Pulmonary artery endothelial cell (primary cell): ENCODE measurements around the gene TADA1. TPM values are rescaled to one million over a fixed set of nuclear protein-coding genes. Genes with fewer than 3 reads are reported as not detected.
"Not testable (repeated sequence)": the region's sequence is repeated elsewhere in the genome, so short reads cannot be mapped to it uniquely, and the experiment has no call there.

Experiments used
- DNase-seq: peaks from one replicate; pipeline ENCODE4 v3.0.0-alpha.2; 2011; ENCODE audit warnings: low read depth, low spot score
- total RNA-seq: library from RNA; depleted of rRNA; stranded (reverse); fragments of >200 nt; gene quantifications from 2 replicates; pipeline ENCODE4 v1.2.3, GENCODE V29; 2014

Gene TADA1
- total RNA-seq, 1 donor from 2014 or later: 10.9 TPM

- no peak for DNase-seq
These were observed 19.7 kb upstream of the TADA1 start for GRCh38 chr1:166895766-166896165.

- DNase-seq: no peak
These were observed 13.7 kb upstream of the TADA1 start for GRCh38 chr1:166889776-166890175.

- no peak for DNase-seq
These were observed 12.5 kb upstream of the TADA1 start for GRCh38 chr1:166888373-166889111.

DNA sequence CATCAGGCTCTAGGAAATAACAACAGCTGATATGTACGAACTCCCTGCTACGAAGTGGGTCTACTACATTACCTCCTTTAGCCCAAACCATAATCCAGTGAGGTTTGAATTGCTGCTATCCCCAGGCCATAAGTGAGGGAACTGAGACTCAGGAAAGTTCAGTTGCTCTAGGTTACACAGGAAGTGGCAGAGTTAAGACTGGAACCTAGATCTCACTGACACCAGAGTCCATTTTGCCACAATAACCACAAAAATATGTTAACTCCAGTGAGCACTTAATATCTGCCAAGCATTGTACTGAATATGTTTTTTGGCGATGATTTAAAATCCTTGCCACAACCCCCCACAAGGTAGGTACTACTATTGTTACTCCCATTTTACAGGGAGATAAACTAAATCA, 8.9 kb upstream of the TADA1 start:
- DNase-seq: no peak

- no peak for DNase-seq
These were observed 8.1 kb upstream of the TADA1 start for GRCh38 chr1:166884040-166884642.

DNA sequence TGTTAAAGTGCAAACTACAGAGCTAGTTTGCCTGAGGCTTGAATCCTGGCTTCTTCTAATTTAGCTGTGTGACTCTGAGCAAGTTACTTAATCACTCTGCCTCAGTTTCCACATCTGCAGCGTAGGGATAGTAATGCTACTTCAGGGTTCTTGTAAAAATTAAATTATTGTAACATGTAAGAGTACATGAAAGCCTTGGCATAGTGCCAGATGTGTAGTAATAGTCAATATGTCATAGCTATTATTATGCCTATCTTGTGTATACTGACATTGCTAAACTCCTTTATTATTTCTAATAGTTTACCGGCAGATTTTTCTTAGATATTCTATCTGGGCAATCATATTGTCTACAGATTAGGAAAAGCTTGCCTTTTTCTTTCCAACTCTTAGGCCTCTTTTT, 6.8 kb upstream of the TADA1 start:
- no peak for DNase-seq

DNA sequence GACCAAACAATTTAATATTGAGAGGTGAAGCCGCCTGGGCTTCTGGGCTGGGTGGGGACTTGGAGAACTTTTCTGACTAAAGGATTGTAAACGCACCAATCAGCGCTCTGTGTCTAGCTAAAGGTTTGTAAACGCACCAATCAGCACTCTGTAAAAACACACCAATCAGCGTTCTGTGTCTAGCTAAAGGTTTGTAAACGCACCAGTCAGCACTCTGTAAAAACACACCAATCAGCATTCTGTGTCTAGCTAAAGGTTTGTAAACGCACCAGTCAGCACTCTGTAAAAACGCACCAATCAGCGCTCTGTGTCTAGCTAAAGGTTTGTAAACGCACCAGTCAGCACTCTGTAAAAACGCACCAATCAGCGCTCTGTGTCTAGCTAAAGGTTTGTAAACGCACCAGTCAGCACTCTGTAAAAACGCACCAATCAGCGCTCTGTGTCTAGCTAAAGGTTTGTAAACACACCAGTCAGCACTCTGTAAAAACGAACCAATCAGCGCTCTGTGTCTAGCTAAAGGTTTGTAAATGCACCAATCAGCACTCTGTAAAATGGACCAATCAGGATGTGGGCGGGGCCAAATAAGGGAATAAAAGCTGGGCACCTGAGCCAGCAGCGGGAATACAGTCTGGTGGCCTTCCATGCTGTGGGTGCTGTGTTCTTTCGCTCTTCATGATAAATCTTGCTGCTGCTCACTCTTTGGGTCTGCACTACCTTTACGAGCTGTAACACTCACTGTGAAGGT, 2.3 kb upstream of the TADA1 start:
- DNase-seq: not testable (repeated sequence)

- DNase-seq: no peak
These were observed 425 bp upstream of the TADA1 start for GRCh38 chr1:166876540-166876838.

GRCh38 chr1:166875302-166875733, 746 bp downstream of the TADA1 start:
- DNase-seq: no peak

- no peak for DNase-seq
These were observed 1.6 kb downstream of the TADA1 start for GRCh38 chr1:166874464-166874863.

- no peak for DNase-seq
These were observed 5.5 kb downstream of the TADA1 start for GRCh38 chr1:166870584-166870983.

- DNase-seq: no peak
These were observed 6.6 kb downstream of the TADA1 start for GRCh38 chr1:166869318-166870099.

DNA sequence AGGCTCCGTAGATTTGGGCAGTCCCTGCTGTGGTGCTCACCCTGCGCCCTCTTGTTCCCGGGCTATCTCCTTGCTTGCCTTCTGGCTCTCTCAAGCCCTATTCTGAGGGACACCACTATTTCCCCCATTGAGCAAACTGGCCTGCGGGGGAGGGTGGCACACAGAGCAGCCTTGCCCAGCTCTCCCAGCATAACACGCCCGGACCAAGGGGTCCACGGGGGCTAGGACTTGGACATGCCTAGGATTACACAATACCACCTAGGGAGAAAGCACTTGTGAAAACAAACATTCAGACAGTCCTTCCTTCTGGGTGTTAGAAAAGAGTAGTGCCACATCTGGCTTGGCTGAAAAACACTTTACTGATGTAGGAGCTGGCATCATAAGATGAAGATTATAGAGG, 7.4 kb downstream of the TADA1 start:
- DNase-seq: no peak

- no peak for DNase-seq
These were observed 10.1 kb downstream of the TADA1 start for GRCh38 chr1:166865926-166866325.

DNA sequence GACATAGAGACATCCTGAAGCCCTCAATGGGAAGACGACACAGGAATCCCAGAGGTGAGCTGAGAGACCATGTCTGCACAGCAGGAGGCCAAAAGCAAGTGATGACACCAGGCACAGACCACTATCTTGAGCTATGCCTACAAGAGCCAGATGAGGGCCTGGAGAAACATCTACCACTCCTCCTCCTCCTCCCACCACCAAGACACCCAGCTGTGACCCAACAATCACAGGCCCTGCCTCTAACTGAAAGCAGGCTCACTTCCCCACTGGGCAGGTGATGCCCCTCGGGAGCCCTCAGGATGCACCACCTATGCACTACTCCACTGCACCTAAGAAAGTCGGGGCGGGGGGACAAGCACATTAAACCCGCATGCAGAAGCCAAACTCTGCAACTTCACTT, 16.5 kb downstream of the TADA1 start:
- DNase-seq: no peak

DNA sequence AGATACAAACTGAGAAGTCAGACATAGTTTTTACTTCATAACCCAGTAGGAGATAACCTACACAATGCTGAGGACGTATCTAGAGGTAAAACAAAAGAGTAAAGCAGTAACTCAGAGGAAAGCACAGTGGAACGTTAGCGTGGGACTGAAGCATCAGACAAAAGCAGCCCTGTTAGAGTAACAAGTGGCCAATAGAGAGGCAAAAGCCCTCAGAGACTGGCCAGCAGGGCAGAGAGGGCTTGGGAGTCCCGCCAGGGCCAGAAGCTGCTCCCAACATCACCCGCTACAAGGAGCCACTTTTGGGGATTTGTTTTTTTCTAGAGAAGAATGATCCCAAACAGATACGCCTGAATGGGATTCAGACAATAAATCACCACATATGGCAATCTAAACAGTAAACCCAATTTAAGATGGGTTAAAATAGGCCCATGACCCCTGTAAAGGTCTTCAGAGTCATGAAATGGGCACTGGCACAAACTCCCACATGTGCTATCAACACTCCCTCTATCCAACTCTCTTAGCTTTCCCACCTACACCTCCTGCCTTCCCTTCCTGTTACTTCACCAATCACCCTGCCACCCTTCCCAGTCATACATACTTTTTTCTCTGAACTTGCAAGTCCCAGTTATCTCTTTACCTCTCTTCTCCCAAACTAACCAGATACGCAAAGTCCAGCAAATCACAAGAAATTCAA, 17.2 kb downstream of the TADA1 start:
- DNase-seq: no peak

GRCh38 chr1:166857995-166858394, 18.1 kb downstream of the TADA1 start:
- no peak for DNase-seq

DNA sequence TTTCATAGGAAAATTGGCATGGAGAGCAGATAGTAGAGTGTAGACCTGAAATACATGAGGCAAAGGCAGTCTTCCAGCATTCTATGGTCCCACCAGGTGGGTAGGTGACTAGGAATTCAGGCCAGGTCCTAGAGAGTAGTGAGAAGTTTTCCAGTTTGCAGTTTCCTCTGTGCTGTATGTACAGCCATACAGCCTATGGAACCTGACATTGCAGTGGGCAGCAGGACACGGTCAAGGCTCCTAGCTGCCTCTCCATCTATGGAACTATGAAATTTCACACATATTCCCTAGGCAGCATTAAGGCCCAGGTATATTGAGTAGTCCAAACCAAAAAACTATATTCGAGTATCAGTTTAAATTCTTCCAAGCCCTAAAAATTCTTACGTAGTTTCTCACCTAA, 20.5 kb downstream of the TADA1 start:
- no peak for DNase-seq

DNA sequence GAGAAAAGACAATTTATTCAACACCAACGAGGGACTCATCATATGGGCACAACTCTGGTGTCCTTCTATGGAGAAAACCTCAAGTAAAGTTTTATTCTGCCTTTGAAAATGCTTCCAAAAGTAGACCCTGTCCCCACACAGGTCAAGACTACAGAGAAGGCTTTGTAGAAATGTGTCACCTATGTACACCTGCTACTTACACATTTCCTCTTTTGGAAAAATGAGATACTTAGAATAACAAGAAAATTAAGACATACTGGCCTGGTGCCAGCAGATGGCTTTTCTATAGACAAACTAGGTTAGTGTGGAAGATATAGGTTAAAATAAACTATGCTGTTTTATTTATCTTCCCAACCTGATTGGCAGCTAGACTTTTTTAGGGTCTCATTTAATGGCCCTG, 23.1 kb downstream of the TADA1 start:
- no peak for DNase-seq

DNA sequence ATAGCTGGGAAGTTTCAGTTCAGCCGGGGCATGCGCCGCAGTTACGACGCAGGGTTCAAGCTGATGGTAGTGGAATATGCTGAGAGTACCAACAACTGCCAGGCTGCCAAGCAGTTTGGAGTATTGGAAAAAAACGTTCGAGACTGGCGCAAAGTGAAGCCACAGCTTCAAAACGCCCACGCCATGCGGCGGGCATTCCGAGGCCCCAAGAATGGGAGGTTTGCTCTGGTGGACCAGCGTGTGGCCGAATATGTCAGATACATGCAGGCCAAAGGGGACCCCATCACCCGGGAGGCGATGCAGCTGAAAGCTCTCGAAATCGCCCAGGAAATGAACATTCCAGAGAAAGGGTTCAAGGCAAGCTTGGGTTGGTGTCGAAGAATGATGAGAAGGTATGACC, 26.9 kb downstream of the TADA1 start:
- no peak for DNase-seq

DNA sequence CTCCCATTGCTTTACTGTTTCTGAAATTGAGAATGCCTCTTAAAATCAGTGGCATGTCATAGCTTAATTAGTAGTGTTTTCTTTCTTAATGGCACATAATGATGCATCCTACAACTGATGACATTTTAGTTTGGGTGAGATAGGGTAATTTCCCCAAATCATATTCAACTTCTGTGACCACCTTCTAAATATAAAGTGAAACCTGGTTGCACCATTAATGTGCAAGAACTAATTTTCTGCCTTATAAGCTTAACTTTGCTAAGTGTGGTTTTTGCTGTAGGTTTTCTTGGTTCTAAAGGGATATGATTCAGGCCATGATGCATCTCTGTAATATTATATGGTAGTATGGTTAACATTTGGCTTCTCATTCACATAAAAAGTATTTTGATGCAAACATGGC, 27.9 kb downstream of the TADA1 start:
- DNase-seq: no peak
